ENCODE measurements around the gene NIN. TPM values are rescaled to one million over a fixed set of nuclear protein-coding genes. Genes with fewer than 3 reads are reported as not detected.
"Not testable (repeated sequence)": the region's sequence is repeated elsewhere in the genome, so short reads cannot be mapped to it uniquely, and the experiment has no call there.

Gene NIN
- total RNA-seq, 1 experiment from 2014 or later, result 36.5 TPM

GRCh38 chr14:50821510-50822464 is 9.2 kb downstream of the NIN start:
- Histone ChIP-seq H3K27me3 (ENCODE audit: insufficient read depth, low read depth) (no peaks in the 10 kb centered on the region), H3F3A (ENCODE audit: insufficient read depth, low read depth) (no peaks in the 10 kb centered on the region), H4K20me1 (ENCODE audit: insufficient read depth) (no peaks in the 10 kb centered on the region), H3K4me3 (no peak overlapping the region), H3K79me2 (ENCODE audit: low read depth) (peaks cover 21% of the 10 kb centered on the region; the same call in 1 of the 2 replicates), H3K27ac (no peak overlapping the region), H3K4me1 (replicated peaks; ENCODE audit: insufficient read depth) (no peaks in the 10 kb centered on the region), H2AFZ (no peak overlapping the region), H3K4me2 (no peak overlapping the region), H3K9me2 (ENCODE audit: insufficient read depth) (no peaks in the 10 kb centered on the region), H3K9me3 (ENCODE audit: insufficient read depth, low read depth) (no peaks in the 10 kb centered on the region), H3K36me3 (ENCODE audit: low read depth) (no peaks in the 10 kb centered on the region)
- ChIA-PET CTCF (interaction anchor here (0.6 kb wide), 1 partner anchor 221 kb away, joined by 6 read pairs; no protein-coding TSS in a partner anchor), POLR2A (ENCODE audit: unreplicated experiment) (no interaction called here)
- intact Hi-C loops (cut with micrococcal nuclease; ENCODE audit: unreplicated experiment), result no loop called here
- TF ChIP-seq EZH2 (IDR thresholded peaks at IDR 0.05; ENCODE audit: low read depth) (no peak), CTCF (conservative IDR thresholded peaks at IDR 0.05) (no peak)
- BruUV-seq (replicated peaks), result no TSS peak
- DNase-seq, result no peak

GRCh38 chr14:50820786-50821509 is 10.0 kb downstream of the NIN start:
- no peak for TF ChIP-seq EZH2 (IDR thresholded peaks at IDR 0.05; ENCODE audit: low read depth)
- TF ChIP-seq CTCF (conservative IDR thresholded peaks at IDR 0.05), result no peak
- Histone ChIP-seq H3K9me2 (ENCODE audit: insufficient read depth) (no peaks in the 10 kb centered on the region), H3K27me3 (ENCODE audit: insufficient read depth, low read depth) (no peaks in the 10 kb centered on the region), H4K20me1 (ENCODE audit: insufficient read depth) (no peaks in the 10 kb centered on the region), H3K9me3 (ENCODE audit: insufficient read depth, low read depth) (no peaks in the 10 kb centered on the region), H3K27ac (no peak overlapping the region), H2AFZ (no peak overlapping the region), H3K4me3 (no peak overlapping the region), H3K4me1 (replicated peaks; ENCODE audit: insufficient read depth) (no peaks in the 10 kb centered on the region), H3F3A (ENCODE audit: insufficient read depth, low read depth) (no peaks in the 10 kb centered on the region), H3K4me2 (no peak overlapping the region), H3K36me3 (ENCODE audit: low read depth) (no peaks in the 10 kb centered on the region), H3K79me2 (ENCODE audit: low read depth) (peaks cover 13% of the 10 kb centered on the region; the same call in 1 of the 2 replicates)
- intact Hi-C loops (cut with micrococcal nuclease; ENCODE audit: unreplicated experiment), result no loop called here
- POLR2A ChIA-PET (ENCODE audit: unreplicated experiment), result interaction anchor here (0.6 kb wide), 1 partner anchor 418 kb away, joined by 5 read pairs; no protein-coding TSS in a partner anchor
- no TSS peak for BruUV-seq (replicated peaks)
- CTCF ChIA-PET, result no interaction called here
- no peak for DNase-seq

GRCh38 chr14:50819303-50819702 is 11.7 kb downstream of the NIN start:
- H3K27ac ChIP-seq; BruUV-seq (replicated peaks); H3K9me3 ChIP-seq (ENCODE audit: insufficient read depth, low read depth); CTCF ChIA-PET; H3K36me3 ChIP-seq (ENCODE audit: low read depth); intact Hi-C loops (cut with micrococcal nuclease; ENCODE audit: unreplicated experiment); H3K4me3 ChIP-seq; POLR2A ChIA-PET (ENCODE audit: unreplicated experiment); H3F3A ChIP-seq (ENCODE audit: insufficient read depth, low read depth); H3K9me2 ChIP-seq (ENCODE audit: insufficient read depth); H4K20me1 ChIP-seq (ENCODE audit: insufficient read depth); H3K27me3 ChIP-seq (ENCODE audit: insufficient read depth, low read depth); H3K79me2 ChIP-seq (ENCODE audit: low read depth); H3K4me2 ChIP-seq; DNase-seq; H2AFZ ChIP-seq; H3K4me1 ChIP-seq (replicated peaks; ENCODE audit: insufficient read depth): not testable (repeated sequence)
